Activated CD4-positive, alpha-beta T cell treated with anti-CD3 and anti-CD28 coated beads for 4 hours (primary cell): Measurements from ENCODE around the gene SNAI3.

Experiments
- DNase-seq, 2 donors: peaks; one replicate each; pipeline ENCODE4 v3.0.0-alpha.2; 2020

Gene SNAI3

GRCh38 chr16:88721236-88721635, 34.9 kb upstream of the SNAI3 start:
- DNase-seq, result no peak

GRCh38 chr16:88720396-88720970, 34.2 kb upstream of the SNAI3 start:
- no peak for DNase-seq

DNA sequence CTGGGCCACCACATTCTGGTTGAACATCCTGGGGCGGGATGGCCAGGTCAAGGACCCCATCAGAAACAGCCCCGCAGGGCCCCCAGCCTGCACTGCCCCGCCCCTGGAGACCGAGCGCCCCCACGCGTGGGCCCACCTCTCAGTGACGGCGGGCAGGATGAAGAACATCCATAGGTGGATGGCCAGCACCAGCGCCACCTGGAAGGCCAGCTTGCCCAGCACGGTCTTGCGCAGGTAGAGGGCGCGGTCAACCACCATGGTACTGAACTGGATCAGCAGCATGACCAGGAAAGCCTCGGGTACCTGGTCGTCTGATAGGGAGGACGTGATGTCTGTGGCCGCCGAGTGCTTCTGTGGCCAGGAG, 33.6 kb upstream of the SNAI3 start:
- DNase-seq, result no peak

DNA sequence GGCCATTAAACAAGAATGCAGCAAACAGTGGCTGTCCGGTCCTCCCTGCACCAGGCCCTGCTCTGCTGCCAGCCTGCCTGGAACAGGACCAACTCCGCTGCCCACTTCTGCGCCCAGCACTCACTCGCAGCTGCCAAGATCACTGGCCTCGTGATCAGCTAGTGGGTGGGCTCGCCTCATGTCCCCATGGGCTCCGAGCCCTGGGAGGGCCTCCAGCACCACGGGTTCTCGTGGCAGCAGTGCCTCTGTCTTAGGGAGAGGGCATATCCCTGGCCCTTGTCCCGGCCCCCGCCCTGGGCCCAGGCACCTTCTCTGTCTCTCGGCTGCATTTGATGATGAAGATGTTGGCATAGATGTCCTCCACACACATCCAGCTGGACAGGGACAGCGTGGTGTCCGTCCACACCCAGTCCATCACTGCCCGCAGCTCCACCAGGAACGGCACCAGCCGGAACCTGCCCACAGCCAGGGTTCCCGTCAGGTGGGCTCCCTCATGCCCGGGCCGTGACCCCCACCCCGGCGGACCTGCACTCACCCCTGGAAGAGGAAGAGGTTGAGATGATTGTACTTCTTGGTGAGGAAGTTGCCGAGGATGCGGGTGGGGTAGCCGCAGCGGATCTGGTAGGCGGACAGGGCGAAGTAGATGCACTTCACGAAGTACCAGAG, 33.1 kb upstream of the SNAI3 start:
- no peak for DNase-seq

GRCh38 chr16:88718178-88718577, 31.9 kb upstream of the SNAI3 start:
- DNase-seq, result no peak

DNA sequence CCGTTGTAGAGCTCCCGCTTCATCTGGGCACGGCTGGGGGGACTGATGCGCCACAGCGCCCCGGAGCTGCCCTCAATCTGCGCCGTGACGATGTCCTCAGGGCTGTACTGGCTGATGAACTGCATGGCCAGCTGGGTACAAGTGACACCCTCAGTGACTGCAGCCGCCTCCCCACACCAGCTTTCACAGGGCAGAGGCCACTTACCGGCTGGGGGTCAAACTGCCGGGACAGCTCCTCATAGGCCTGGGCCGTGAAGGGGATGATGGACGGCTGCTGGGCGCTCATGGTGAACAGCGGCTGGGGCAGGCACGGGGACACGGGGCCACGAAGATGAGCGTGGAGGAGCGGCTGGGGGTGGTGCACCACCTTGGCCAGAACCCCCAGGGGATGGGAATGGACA, 30.3 kb upstream of the SNAI3 start:
- no peak for DNase-seq

DNA sequence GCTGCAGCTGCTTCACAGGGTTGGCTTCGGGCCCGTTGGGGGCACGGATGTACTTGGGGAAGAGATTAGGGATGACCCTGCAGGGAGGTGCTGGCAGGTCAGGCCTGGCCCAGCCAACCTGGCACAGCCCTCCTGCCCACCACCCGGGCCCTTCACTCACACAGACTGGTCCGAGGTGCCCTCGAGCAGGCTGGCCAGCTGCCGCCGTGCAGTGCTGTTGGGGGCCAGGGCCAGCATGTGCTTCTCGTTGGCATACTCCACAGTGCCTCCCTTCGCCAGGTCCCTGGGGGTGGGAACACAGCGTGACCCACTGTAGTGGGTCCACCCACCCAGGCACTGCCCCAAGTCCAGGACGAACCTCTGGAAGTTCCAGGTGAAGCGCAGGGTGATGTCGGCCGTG, 29.9 kb upstream of the SNAI3 start:
- no peak for DNase-seq

GRCh38 chr16:88715312-88716190, 29.2 kb upstream of the SNAI3 start:
- DNase-seq, result no peak

GRCh38 chr16:88714420-88715302, 28.4 kb upstream of the SNAI3 start:
- DNase-seq, result no peak

- no peak for DNase-seq
Measured at GRCh38 chr16:88713568-88714419, 27.5 kb upstream of the SNAI3 start.

- DNase-seq, result no peak
Measured at GRCh38 chr16:88713054-88713453, 26.7 kb upstream of the SNAI3 start.

DNA sequence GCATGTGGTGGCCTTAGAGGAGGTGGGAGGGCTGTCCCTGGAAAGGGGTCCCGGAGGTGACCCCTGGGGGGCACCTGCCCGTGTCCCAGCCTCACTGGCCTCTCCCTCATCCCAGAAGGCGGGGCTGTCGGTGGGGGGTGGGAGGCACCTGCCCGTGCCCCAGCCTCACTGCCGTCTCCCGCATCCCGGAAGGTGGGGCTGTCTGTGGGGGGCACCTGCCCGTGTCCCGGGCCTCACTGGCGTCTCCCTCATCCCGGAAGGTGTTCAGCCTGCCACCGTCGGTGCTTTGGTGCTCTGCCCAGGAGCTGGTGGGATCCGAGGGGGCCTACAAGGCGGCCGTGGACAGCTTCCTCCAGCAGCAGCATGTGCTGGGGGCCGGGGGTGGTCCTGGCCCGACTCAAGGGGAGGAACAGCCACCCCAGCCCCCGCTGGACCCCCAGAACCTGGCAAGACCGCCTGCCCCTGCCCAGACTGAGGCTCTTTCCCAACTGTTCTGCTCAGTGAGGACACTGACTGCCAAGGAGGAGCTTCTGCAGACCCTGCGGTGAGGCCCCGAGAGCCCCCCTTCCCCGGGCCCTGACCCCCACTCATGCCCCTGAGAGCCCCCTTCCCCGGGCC, 26.2 kb upstream of the SNAI3 start:
- no peak for DNase-seq

GRCh38 chr16:88711750-88712340, 25.5 kb upstream of the SNAI3 start:
- DNase-seq, result no peak

DNA sequence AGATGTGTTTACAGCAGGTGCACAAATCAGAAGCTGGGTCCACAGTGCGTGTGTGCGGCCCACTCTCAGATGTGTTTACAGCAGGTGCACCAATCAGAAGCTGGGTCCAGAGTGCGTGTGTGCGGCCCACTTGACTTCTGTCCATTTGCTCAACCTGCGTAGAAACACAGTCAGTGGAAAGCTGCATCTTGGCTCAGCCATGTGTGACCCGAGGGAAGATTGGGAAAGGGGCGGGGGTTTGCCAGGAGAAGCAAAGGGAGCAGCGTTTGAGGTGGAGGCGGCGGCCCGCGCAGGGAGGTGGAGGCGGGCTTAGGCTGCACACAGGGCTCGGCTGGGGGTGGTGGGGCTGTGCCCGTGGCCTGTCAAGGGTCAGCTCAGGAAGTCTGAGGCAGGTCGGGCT, 24.2 kb upstream of the SNAI3 start:
- DNase-seq, result no peak

DNA sequence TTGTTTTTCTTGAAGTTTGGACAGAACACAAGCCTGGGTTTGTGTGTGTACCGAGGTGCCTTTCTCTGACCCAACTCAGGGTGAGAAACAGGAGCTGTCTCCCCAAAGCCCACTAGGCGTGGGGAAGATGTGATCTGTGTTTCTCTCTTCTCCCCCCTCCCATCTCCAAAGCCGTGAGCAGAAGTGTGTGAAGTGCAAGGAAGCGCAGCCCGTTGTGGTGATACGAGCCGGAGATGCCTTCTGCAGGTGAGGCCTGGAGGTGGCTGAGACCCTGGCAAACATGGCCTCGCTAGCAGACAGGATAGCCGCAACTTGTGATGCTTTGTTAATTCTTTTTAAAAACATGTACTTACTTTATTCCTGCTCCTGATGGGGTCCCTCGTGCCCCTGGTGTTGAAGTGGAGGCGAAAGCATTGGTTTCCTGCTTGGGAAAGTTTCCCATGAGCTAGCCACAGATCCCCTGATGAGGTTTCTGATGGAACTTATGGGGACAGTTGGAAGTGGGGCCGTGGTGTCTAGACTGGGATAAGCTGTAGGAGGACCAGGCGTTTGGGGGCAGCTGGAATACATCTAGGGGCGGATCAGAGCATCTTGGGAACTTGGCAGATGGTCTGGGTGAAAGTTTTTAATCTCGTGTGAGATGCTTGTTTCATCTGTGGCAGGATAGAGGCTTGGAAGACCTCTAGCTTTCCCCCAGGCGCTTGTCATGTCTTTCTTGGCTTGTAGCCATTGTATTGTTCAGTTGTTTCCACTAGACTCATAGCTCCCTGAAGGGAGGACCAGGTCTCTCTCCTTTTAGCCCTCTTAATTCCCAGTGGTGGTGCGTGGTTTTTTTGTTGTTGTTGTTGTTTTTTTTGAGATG, 20.9 kb upstream of the SNAI3 start:
- DNase-seq, result no peak

- peak; percentile 90 to 93 for DNase-seq
Measured at GRCh38 chr16:88706229-88706964, 20.1 kb upstream of the SNAI3 start, which contains the start of the genes CTU2 and RNF166. CTU2 (plus strand) TSS chr16:88706503; CDS start chr16:88706531, 28 bp downstream. RNF166 (minus strand) TSS chr16:88706408; CDS start chr16:88706325, 83 bp downstream.

DNA sequence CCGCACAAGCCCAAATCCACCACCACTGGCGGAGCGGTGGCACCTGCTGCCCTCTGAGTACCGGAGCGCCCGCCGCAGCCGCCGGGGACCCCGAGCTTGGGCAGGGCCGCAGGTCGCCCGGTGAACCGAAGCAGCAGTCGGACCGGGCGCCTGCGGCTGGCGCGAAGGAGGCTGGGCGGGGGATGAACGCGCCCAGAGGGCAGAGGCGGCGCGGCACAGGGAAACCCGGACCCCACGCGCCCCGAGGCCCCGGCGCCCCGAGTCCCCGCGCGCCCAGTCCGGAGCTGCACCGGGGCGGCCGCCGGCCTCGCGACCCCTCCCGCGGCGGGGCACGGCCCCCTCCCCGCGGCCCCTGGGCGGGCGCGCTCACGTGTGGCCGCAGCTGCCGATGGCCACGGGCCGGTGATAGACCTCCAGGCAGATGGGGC, 19.5 kb upstream of the SNAI3 start:
- DNase-seq, result no peak

DNA sequence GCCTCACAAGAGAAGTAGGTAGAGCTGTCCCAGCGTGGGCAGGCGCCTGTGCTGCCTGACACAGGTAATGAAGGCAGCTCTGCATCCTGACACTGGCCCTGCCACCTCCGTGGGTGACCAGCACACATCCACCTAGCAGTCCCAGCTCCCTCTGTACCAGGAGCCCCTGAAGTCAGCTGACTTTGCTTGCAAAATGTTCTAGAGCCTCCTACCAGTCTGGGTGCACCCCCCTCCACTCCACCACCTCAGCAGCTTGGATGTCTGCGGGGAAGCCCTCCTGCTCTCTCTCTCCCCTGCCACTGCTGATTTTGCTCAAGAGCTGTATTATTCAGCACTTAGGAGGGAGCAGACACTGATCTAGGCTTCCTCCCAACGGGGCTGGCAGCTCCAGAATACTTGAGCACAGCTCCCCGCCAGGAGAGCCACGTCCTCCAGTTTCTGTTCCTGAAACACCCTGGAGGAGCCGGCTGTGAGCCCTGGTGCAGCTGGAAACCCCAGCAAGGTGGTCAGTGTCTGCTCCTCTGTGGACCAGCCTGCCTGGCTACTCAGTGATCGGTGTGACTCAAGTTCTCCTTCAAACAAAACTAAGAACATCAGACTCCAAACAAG, 18.9 kb upstream of the SNAI3 start:
- DNase-seq, result no peak
